Right atrium auricular region (tissue), 2 donors: ENCODE results near the gene CD2. TPM values are rescaled to one million over a fixed set of nuclear protein-coding genes. Genes with fewer than 3 reads are reported as not detected.
A peak's percentile ranks its signal among the peaks of the same experiment; 100 is the strongest.

Experiments used
- DNase-seq: peaks from one replicate; pipeline ENCODE4 v3.0.0-alpha.2; 2019; ENCODE audit warnings: low spot score
- H3K27ac ChIP-seq, 2 donors: fragments of 200-600 bp; sonication (generic); 1 replicate in 1 of 2; 2 replicates in 1 of 2; pipeline ENCODE4 v1.5.1; 2016 to 2019
- H3K27me3 ChIP-seq, 2 donors: fragments of 200-600 bp; sonication (generic); one replicate each; pipeline versions ENCODE4 v1.5.1 to v1.6.0; 2017 to 2019
- H3K36me3 ChIP-seq: fragments of 200-600 bp; sonication (generic); one replicate; pipeline ENCODE4 v1.5.1; 2016
- H3K4me1 ChIP-seq, 2 donors: fragments of 200-600 bp; sonication (generic); one replicate each; pipeline versions ENCODE4 v1.5.1 to v1.6.0; 2017 to 2019
- H3K4me3 ChIP-seq, 2 donors: fragments of 200-600 bp; sonication (generic); 1 replicate in 1 of 2; 2 replicates in 1 of 2; pipeline ENCODE4 v1.5.1; 2017 to 2019; ENCODE audit warnings: mild to moderate bottlenecking in 1 of 2, moderate library complexity in 1 of 2
- H3K9me3 ChIP-seq, 2 donors: fragments of 200-600 bp; sonication (generic); one replicate each; pipeline ENCODE4 v1.5.1; 2019
- CTCF ChIP-seq, 2 donors: fragments of 200-600 bp; sonication (generic); IDR thresholded peaks; one replicate each; pipeline ENCODE4 v1.5.1; 2019; ENCODE audit warnings: antibody characterized with exemption in 2 of 2
- total RNA-seq, 2 donors: library from RNA; depleted of rRNA; stranded (reverse); fragments of >200 nt; gene quantifications; one replicate each; pipeline ENCODE4 v1.1.0, GENCODE V29; 2016

CD2 gene
- total RNA-seq, 2 donors from 2014 or later: 0.26 to 1.6 TPM

GRCh38 chr1:116759636-116760035, 5.4 kb downstream of the CD2 start:
- peaks cover 0 to 5% of the 10 kb centered on the region in 2 donors for H3K9me3 ChIP-seq
- no peaks in the 10 kb centered on the region for H3K27me3 ChIP-seq
- DNase-seq: no peak
- no peak overlapping the region for H3K4me3 ChIP-seq
- H3K4me1 ChIP-seq: no peaks in the 10 kb centered on the region
- no peak for TF ChIP-seq CTCF (IDR thresholded peaks at IDR 0.05)
- H3K27ac ChIP-seq: no peak overlapping the region
- H3K36me3 ChIP-seq: no peaks in the 10 kb centered on the region

- Histone ChIP-seq H3K9me3 (peaks cover 0 to 5% of the 10 kb centered on the region in 2 donors), H3K4me1 (no peaks in the 10 kb centered on the region), H3K4me3 (no peak overlapping the region), H3K27ac (no peak overlapping the region), H3K36me3 (no peaks in the 10 kb centered on the region), H3K27me3 (no peaks in the 10 kb centered on the region)
- no peak for DNase-seq
- no peak for TF ChIP-seq CTCF (IDR thresholded peaks at IDR 0.05)
Observed at GRCh38 chr1:116760487-116760886, 6.3 kb downstream of the CD2 start.

- Histone ChIP-seq H3K4me1 (no peaks in the 10 kb centered on the region), H3K36me3 (no peaks in the 10 kb centered on the region), H3K9me3 (peaks cover 0 to 5% of the 10 kb centered on the region in 2 donors), H3K27ac (no peak overlapping the region), H3K27me3 (no peaks in the 10 kb centered on the region), H3K4me3 (no peak overlapping the region)
- TF ChIP-seq CTCF (IDR thresholded peaks at IDR 0.05): no peak
- DNase-seq: no peak
Observed at GRCh38 chr1:116760996-116761665, 6.9 kb downstream of the CD2 start.

GRCh38 chr1:116762281-116762680, 8.1 kb downstream of the CD2 start:
- no peak overlapping the region for H3K27ac ChIP-seq
- no peaks in the 10 kb centered on the region for H3K27me3 ChIP-seq
- no peak for TF ChIP-seq CTCF (IDR thresholded peaks at IDR 0.05)
- no peak for DNase-seq
- peaks cover 0 to 5% of the 10 kb centered on the region in 2 donors for H3K9me3 ChIP-seq
- no peak overlapping the region for H3K4me3 ChIP-seq
- H3K36me3 ChIP-seq: no peaks in the 10 kb centered on the region
- no peaks in the 10 kb centered on the region for H3K4me1 ChIP-seq

GRCh38 chr1:116762781-116763115, 8.5 kb downstream of the CD2 start:
- no peaks in the 10 kb centered on the region for H3K36me3 ChIP-seq
- H3K4me1 ChIP-seq: no peaks in the 10 kb centered on the region
- H3K9me3 ChIP-seq: peaks cover 0 to 5% of the 10 kb centered on the region in 2 donors
- no peaks in the 10 kb centered on the region for H3K27me3 ChIP-seq
- no peak for TF ChIP-seq CTCF (IDR thresholded peaks at IDR 0.05)
- no peak overlapping the region for H3K4me3 ChIP-seq
- DNase-seq: no peak
- peak overlapping the region; percentile 8 to 27 for H3K27ac ChIP-seq
